ENCODE measurements around the gene MRAS.
"Not testable (repeated sequence)": the region's sequence is repeated elsewhere in the genome, so short reads cannot be mapped to it uniquely, and the experiment has no call there.

Gene MRAS

DNA sequence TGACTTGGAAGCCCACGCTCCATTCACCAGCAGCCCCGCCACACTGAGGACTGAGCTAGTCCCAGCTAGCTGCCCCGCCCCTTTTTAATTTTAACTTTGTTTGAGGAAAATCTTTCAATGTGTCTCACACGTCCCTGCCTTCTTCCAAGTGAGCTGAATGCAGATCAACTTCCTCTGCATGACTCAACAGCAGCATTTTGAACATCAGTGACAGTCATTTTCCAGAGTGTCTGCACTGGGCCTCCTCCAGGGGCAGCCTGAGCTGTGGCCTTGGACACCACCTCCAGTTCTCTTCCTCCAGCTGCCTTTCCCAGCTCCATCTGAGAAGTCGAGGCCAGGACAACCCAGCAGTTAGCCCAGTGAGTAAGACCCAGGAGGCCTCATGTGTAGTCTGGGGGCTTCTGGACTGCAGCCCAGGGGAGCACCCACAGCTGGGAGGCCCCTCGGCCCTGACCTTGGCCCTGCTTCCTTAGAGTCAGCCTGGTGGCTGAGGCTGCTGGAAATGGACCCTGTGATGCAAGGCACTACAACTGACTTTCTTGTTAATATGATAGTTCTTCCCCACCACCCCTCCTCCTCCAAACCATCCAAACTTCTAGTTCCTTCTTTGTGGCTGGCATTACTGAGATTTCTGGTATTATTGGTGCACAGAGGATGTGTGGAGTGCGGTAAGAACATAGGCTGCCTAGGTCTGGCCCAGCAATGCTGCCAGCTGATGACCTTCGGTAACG is 64.6 kb downstream of the MRAS start:
- DNase-seq: peak in 10 of 56 donors; percentile 20 to 44 (median 40)

DNA sequence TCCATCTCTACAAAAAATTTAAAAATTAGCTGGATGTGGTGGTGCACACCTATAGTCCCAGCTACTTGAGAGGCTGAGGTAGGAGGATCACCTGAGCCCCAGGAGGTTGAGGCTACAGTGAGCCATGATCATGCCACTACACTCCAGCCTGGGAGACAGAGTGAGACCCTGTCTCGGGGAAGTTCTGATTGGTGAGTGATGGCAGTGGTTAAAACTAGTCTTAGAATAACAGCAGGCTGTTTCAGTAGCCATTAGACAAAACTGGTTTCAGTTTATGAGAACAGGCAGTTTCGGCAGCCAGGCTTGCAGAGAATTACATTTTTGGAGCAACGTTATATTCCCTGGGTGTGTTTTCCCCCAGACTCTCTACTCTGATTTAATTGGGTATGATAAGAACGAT is 67.9 kb downstream of the MRAS start:
- DNase-seq: not testable (repeated sequence)

DNA sequence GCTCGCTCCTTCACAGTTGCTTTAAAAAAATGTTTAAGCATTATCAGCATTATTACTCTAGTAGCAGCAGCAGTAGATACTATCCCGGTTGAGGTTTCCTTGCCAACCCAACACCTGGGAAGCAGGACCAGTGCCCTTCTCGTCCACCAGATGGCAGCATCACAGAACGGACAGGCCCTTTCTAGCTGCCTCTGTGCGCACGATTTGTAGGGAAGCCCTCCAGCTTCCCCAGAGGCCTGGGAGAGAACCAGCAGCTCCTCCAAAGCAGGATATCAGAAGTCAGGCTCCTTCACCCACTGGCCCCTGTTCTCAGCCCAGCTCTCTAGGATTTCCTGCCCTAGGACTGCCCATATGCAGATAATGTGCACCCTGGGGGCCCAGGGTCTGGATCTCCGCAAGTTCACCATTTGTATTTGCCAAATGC is 69.2 kb downstream of the MRAS start:
- peak in 48 of 56 donors; percentile 8 to 88 (median 53) for DNase-seq

DNA sequence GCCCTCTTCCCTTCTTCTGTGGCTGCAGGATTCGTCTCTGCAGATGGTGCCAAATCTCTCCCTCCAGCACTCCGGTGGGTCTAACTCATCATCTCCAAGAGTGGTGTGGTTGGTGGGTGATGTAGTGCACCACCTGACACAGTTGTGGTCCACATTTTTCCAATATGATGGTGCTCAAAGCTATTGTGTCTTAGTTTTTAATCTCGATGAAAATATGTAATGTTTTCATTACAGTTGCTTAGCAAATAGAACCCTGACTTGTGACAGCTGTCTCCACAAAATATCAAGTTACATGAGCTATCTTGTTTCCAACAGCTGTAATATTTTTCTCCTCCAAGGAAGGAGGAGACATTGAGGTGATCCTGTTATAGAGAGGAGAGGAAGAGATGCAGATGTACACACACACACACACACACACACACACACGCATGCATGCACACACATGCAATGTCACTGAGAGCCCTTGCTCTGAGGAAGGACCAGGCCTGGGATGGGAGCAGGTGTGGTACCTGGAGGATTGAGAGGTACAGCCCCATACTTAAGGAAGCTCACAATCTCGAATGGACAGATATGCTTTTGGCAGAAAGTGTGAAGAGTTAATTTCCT is 70.3 kb downstream of the MRAS start:
- DNase-seq: no peak

DNA sequence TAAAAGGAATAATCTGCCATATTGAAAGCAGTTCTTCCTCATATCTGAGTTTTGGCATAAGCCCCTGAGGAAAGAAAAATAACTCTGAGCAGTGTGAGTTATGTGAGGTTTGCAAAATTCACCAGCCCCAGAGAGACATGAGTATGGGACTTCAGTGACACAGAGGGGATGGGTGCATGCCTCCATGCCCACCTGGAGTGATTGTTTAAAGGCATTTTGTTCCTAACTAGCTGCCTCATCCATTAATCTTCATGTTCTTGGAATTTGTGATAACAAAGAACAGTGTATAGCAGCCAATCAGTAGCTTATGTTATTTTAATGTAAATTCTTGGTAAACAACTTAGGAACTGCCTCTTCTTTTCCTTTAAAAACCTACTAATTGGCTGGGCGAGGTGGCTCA is 74.9 kb downstream of the MRAS start:
- no peak for DNase-seq

GRCh38 chr3:138424323-138424722 is 75.9 kb downstream of the MRAS start:
- no peak for DNase-seq

- peak in 1 of 56 donors; percentile 8 for DNase-seq
These were observed 77.8 kb downstream of the MRAS start for GRCh38 chr3:138426211-138426610.

DNA sequence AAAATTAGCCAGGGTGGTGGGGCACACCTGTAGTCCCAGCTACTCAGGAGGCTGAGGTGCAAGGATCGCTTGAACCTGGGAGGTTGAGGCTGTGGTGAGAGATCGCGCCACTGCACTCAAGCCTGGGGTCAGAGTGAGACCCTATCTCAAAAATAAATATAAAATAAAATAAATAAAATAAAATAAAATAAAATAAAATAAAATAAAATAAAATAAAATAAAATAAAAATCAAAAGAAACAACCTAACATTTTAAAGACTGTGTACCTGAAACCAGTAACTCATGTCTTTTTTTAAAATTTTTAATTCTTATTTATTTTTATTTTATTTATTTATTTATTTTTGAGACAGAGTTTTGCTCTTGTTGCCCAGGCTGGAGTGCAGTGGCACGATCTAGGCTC is 78.4 kb downstream of the MRAS start:
- not testable (repeated sequence) for DNase-seq

GRCh38 chr3:138429665-138430064 is 81.3 kb downstream of the MRAS start:
- DNase-seq: no peak

DNA sequence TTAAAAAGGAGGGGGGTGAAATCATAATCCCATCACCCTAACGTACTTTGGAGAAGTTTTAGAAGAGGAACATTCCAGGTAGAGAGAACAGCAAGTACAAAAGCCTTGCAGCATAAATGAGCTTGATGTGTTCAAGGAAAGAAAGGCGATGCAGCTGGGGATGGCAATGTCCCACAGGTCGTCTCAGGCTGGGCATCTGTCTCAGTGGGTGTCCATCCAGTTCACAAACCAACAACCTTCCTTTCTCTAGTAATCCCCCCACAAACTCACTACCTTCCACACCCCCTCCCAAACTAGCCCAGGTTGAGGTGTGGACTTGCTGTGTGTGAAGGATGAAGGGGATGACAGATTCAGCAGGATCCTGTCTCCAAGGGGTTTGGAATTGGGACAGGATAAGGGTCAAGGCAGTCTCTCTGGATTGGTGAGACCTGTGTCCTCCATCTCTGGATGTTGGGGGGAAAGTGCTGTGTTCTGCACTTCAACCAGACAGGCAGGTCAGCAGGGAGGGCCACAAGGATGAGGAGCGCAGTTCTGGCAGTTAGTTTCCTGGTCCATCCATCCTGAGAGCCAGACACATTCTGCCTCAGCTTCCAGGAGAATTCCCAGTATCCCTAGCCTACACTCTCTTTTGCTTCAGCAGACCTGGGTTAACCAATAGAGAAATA is 84.3 kb downstream of the MRAS start:
- DNase-seq: no peak

- no peak for DNase-seq
These were observed 85.5 kb downstream of the MRAS start for GRCh38 chr3:138433892-138434275.

DNA sequence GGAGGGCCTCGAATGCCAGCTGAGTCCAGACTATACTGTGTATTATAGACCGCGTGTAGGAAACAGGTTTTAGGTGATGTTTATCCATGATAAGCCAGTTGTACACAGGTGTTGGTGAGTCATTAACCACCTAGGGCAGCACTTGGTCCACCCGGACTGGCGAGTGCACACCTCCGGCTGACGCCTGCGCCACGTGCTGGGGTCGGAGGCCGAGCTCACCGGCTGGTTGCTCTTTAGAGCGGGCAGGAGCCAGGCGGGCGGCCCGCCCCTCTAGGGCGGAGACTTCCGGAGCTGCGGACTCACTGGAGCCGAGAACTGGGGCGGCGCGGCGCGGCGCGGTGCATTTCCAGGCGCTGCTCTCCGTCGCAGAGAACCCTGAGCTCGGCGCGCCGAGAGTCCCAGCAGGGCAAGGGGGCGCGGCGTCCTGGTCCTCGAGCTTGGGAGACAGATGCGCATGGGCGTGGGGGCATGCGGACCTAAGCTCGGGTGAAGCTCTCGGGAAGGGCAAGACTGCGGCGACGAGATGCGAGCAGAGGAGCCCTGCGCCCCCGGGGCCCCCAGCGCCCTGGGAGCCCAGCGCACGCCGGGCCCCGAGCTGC is 86.0 kb downstream of the MRAS start, which contains the start of gene ESYT3:
TSS of gene ESYT3 (plus strand) at position 341 of the 599 bp plus-strand sequence. CDS start at position 524, 183 bp downstream.
- DNase-seq: peak in 43 of 56 donors; percentile 11 to 78 (median 39)

DNA sequence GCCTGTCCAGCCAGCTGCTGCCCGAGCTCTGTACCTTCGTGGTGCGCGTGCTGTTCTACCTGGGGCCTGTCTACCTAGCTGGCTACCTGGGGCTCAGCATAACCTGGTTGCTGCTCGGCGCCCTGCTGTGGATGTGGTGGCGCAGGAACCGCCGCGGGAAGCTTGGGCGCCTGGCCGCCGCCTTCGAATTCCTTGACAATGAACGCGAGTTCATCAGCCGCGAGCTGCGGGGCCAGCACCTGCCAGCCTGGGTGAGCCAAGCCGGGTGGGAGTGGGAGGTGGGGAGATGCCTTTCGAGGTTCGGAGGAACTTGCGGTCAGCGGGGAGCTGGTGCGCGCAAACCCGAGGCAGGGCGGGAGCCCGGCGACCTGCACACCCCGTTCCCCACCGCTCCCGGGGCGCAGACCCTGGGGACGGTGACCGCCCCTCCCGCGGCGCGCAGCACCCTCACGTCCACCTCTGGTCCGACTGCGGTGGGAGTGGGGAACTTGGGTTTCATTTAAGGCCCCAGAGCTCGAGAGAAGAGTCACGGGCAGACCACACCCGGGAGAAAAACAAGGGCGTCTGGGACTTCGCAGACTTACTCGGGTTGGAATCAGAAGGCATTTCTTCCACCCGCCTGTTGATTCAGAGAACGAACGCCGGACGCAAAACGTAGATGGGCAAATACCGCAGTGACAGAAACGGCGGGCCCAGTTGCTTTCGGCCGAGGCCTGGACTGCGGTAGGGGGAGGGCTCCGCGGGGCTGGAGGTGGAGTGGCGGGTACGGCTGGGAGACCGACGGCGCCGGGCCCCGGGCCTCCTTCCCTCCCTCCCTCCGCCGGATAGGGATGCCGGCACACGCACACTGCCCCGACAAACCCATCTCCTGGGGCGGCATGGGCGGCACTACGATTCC is 86.7 kb downstream of the MRAS start:
- DNase-seq: peak in 2 of 56 donors; percentile 42 to 46

- DNase-seq: no peak
These were observed 87.5 kb downstream of the MRAS start for GRCh38 chr3:138435840-138436239.

DNA sequence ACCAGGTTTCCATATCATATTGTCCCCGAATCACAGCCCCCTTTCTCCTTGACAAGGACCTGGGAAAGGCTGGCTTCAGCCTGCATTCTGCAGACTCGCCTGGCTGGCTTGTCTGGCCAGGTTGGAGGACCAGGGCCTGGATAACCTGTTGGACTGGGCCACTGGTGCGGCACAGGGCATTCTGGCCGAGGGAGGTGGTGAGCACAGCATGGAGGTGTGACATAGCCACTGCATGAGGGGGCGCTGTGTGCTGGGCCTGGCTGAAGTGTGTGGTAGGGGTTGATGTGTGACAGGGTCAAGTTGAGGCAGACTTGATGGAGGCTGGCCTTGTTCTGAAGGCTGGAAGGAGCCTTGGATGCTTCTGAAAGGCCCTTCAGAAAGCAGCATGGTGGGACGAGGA is 88.9 kb downstream of the MRAS start:
- no peak for DNase-seq

GRCh38 chr3:138438896-138439295 is 90.5 kb downstream of the MRAS start:
- no peak for DNase-seq

DNA sequence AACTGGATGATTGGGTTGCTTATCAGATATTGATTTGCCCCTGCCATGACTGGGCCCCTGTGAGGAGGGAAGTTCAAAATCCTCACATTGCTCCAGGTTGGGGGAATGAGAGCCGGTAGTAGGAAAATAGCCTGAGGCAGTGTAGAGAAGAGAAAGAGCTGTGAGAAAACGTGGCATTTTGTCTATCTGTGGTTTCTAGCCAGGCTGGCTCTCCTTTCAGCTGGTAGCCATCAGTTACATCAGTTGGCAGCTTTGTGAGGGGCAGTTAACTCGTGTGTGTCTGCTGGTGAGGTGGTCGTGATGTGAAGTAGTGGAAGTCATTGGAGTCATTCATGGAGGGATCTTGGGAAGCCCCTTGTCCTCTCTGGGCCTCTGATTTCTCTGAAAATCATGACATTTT is 91.3 kb downstream of the MRAS start:
- DNase-seq: no peak

GRCh38 chr3:138440121-138440521 is 91.7 kb downstream of the MRAS start:
- DNase-seq: no peak

GRCh38 chr3:138440596-138440995 is 92.2 kb downstream of the MRAS start:
- no peak for DNase-seq

GRCh38 chr3:138441256-138441655 is 92.9 kb downstream of the MRAS start:
- no peak for DNase-seq

- DNase-seq: no peak
These were observed 93.4 kb downstream of the MRAS start for GRCh38 chr3:138441742-138442141.
